Fibroblast of mammary gland (primary cell): ENCODE measurements around the gene DNAJC25.

Experiments used
- DNase-seq: peaks from one replicate; pipeline ENCODE4 v3.0.0-alpha.2; 2010; ENCODE audit warnings: low read depth
- H3K4me3 ChIP-seq: 2 replicates; pipeline ENCODE4 v1.5.1; 2011; ENCODE audit warnings: low read depth, mild to moderate bottlenecking, low read length, moderate library complexity; ENCODE audit not compliant: control insufficient read depth
- TF ChIP-seq, protein P1 (sequence below): conservative IDR thresholded peaks from 2 replicates; pipeline ENCODE4 v1.5.1; 2011; ENCODE audit warnings: low read depth, low read length, inconsistent platforms; ENCODE audit not compliant: control insufficient read depth, insufficient read depth

DNAJC25 gene

GRCh38 chr9:111631214-111631971, at the start of gene DNAJC25:
TSS of gene DNAJC25 (plus strand) at chr9:111631334. CDS start at chr9:111631408, 74 bp downstream.
- DNase-seq = peak; percentile 99
- H3K4me3 ChIP-seq = peak within 1 kb of the TSS; percentile 73
- TF ChIP-seq, protein P1, sequence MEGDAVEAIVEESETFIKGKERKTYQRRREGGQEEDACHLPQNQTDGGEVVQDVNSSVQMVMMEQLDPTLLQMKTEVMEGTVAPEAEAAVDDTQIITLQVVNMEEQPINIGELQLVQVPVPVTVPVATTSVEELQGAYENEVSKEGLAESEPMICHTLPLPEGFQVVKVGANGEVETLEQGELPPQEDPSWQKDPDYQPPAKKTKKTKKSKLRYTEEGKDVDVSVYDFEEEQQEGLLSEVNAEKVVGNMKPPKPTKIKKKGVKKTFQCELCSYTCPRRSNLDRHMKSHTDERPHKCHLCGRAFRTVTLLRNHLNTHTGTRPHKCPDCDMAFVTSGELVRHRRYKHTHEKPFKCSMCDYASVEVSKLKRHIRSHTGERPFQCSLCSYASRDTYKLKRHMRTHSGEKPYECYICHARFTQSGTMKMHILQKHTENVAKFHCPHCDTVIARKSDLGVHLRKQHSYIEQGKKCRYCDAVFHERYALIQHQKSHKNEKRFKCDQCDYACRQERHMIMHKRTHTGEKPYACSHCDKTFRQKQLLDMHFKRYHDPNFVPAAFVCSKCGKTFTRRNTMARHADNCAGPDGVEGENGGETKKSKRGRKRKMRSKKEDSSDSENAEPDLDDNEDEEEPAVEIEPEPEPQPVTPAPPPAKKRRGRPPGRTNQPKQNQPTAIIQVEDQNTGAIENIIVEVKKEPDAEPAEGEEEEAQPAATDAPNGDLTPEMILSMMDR = no peak

GRCh38 chr9:111582888-111583287, 48.2 kb upstream of the DNAJC25 start:
- DNase-seq = peak; percentile 87
- no peak overlapping the region for H3K4me3 ChIP-seq
- TF ChIP-seq, protein P1 = no peak

- TF ChIP-seq, protein P1 = no peak
- DNase-seq = no peak
- H3K4me3 ChIP-seq = no peak overlapping the region
Observed at GRCh38 chr9:111586378-111586777, 44.8 kb upstream of the DNAJC25 start.

GRCh38 chr9:111588846-111589245, 42.3 kb upstream of the DNAJC25 start:
- TF ChIP-seq, protein P1 = no peak
- DNase-seq = peak; percentile 25
- no peak overlapping the region for H3K4me3 ChIP-seq

DNA sequence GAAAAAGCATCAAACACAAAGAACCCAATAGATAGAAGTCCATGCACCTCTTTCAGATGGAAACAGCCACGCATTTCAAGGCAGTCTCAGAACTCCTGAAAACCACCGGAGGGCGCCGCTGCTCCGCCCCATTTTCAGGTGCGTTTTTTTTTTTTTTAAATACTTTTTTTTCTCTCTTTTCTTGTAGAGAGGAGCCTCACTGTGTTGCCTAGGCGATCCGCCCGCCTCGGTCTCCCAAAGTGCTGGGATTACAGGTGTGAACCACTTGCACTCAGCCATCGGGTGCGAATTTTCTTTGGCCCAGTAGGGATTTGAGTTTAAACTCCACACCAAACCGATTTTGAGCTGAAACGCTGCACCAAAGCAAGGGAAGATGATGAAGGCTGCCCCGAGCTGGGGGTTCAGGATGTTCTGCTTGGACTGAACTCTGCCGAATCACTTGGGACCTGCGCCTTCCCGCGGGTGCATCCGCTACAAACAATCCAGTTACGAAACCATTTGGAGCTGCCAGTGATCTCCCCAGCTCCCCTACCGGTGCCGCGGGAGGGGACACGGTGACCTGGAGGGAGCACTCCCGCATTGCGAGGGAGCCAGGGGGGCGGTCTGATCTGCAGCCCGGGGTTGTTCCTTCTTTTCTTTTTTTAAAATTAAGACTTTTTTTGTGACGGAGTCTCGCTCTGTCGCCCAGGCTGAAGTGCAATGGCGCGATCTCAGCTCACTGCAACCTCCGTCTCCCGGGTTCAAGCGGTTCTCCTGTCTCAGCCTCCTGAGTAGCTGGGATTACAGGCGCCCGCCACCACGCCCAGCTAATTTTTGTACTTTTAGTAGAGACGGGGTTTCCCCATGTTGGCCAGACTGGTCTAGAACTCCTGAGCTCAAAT, 33.0 kb upstream of the DNAJC25 start:
- DNase-seq = peak; percentile 65
- TF ChIP-seq, protein P1 = peak; percentile 62
- H3K4me3 ChIP-seq = peak overlapping the region; percentile 82

- H3K4me3 ChIP-seq = peak overlapping the region; percentile 82
- TF ChIP-seq, protein P1 = no peak
- peak; percentile 75 for DNase-seq
Observed at GRCh38 chr9:111598733-111599091, 32.4 kb upstream of the DNAJC25 start.
